GM18907 (cell line): ENCODE results near the gene BCAS4.
"Not testable (repeated sequence)": the region's sequence is repeated elsewhere in the genome, so short reads cannot be mapped to it uniquely, and the experiment has no call there.

Source experiments
- ATAC-seq: cut with Tn5 transposase; IDR thresholded peaks from one replicate; pipeline ENCODE4 v1.9.1; 2021; ENCODE audit warnings: mild to moderate bottlenecking, moderate library complexity; ENCODE audit not compliant: unreplicated experiment

BCAS4 gene

DNA sequence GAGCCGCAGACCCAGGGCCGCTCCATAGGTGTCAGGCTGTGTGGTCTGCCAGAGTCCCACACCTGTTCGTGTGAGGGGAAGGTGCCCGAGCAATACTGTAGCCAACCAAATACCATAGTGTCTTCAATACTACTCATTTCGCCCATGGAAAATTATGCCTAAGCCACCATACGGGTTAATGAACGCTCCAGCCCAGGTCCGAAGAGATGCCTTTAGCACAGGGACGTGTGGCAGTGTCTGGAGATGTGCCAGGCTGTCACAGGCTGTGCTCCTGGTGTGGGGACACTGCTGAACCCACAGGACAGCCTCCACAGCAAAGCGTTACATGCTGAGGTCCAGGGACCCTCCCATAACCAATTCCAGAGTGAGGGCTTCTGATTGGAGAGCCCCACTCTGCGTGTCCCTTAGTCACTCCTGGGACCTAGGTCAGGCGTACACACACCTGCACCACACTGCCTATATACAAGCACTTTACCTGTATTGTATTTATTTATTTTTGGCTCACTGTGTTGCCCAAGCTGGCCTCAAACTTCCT, 25.2 kb upstream of the BCAS4 start:
- not testable (repeated sequence) for ATAC-seq

GRCh38 chr20:50771419-50772080, 23.3 kb upstream of the BCAS4 start:
- ATAC-seq, result not testable (repeated sequence)

DNA sequence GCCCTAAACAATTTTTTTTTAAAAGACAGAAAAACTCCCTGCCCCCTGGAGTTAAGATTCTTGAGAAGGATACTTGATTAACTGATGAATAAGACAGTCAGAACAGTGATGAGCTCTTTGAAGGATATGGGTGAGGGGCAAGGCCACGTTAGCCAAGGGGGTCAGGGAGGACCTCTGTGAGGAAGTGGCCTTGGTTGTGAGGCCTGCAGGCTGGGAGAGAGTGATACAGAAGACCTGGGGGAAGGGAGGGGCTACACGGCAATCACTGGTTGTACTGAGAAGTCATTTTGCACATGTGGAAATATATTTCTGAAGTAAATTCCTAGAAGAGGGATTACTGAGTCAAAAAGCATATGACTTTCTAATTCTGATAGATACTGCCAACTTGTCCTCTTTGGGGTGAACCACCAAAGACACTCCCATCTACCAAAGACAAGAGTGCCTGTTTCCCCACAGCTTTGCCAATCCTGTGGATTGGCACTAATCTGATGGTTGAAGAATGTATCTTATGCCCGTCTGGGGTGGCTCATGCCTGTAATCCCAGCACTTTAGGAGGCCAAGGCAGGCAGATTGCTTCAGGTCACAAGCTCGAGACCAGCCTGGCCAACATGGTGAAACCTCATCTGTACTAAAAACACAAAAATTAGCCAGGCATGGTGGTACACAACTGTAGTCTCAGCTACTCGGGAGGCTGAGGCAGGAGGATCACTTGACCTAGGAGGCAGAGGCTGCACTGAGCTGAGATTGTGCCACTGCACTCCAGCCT, 22.3 kb upstream of the BCAS4 start:
- no peak for ATAC-seq

- ATAC-seq, result no peak
Measured at GRCh38 chr20:50774515-50774914, 20.3 kb upstream of the BCAS4 start.

DNA sequence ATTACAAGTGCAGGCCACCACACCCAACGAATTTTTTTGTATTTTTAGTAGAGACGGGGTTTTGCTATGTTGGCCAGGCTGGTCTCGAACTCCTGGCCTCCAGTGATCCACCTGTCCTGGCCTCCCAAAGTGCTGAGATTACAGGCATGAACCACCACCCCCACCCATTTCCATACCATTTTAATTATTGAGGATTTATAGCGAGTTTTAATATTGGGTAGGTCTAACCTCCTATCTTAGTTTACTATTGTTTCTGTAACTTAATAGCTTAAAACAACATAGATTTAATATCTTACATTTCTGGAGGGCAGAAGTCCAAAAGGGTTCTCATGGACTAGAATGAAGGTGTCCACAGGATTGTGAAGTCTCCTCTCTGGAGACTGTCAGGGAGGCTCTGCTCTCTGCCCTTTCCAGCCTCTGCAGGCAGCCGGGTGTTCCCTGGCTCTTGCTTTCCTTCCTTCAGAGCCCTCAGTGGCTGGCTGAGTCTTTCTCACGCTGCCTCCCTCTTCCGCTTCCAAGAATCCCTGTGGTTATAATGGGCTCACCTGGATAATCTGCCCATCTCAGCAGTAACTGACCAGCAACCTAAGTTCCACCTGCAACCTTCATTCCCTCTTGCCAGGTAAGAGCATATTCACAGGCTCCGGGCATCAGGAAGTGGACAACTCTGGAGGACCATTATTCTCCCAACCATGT, 18.6 kb upstream of the BCAS4 start:
- no peak for ATAC-seq

- ATAC-seq, result no peak
Measured at GRCh38 chr20:50777373-50777772, 17.5 kb upstream of the BCAS4 start.

- ATAC-seq, result not testable (repeated sequence)
Measured at GRCh38 chr20:50778994-50779393, 15.9 kb upstream of the BCAS4 start.

- no peak for ATAC-seq
Measured at GRCh38 chr20:50783390-50783789, 11.5 kb upstream of the BCAS4 start.

GRCh38 chr20:50783903-50784302, 11.0 kb upstream of the BCAS4 start:
- no peak for ATAC-seq

- ATAC-seq, result no peak
Measured at GRCh38 chr20:50784464-50784863, 10.4 kb upstream of the BCAS4 start.

- ATAC-seq, result no peak
Measured at GRCh38 chr20:50786703-50787102, 8.2 kb upstream of the BCAS4 start.

GRCh38 chr20:50787181-50787580, 7.7 kb upstream of the BCAS4 start:
- ATAC-seq, result no peak

DNA sequence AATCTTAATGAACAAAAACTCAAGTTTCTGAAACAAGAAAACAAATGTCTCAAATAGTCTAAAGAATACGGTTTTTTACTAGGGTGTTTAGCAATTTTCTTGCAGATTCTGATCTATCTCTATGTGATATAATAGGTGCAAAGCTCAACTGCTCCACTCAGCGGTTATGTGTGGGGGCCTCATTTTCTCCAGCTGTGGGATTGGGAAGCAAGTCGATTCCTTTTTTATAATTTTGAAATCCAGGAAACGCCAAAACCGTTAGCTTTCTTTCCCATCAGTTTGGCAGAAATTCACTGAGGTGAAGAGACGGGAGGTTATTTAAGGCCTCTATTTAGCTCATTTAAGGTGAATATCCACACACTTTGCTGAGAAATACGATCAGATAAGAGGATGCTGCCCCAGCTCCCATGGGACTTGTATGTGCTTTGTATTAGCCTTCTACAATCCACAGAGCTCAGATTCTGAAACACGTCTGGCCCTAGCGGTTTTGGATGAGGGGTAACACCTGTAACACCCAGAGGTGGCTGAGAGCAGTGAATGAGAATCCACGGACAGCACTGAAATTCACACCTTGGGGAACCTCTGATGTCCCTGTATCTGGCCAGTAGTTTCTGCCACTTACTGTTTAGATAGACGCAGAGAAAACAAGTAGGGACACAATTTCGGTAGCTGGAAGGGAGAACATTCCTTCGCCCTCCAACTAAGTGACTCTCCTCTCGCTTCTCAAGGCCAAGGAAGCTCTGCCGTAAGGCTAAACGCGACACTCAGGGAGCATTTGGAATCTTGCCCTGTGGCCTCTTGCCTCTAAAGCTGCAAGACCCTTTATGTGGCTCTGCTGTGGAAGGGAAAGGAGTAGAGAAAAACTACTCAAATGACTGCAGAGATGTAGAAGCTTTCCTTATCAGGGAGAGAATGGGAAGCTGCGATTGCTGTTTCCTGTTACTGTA, 6.5 kb upstream of the BCAS4 start:
- no peak for ATAC-seq

DNA sequence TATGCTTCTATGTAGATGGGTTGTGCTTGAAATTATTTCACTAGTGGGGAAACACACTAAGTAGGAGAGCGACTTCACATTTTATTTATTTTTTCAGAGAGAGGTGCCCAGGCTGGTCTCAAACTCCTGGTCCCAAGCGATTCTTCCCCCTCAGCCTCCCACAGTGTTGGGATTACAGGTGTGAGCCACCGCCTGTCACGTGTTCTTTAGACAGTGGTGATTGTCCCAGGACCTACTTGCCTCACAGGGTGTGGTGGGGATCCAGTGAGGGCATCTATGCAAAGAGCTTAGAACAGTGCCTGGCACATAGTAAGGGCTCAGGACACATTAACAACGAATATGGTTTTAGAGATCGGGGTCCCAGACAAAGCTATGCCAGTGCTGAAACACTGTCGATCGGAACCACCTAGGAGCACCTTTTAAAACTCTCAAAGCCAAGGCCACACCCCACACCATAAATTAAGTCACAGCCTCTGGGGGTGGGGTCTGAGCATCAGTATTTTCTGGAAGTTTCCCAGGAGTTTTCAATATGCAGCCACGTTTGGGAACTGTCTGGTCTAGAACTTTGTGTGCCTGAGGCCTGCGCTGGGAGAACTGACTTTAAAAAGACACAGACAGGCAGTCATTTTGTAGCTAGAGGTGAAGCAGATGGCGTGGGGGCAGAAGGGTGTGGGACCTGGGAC, 4.8 kb upstream of the BCAS4 start:
- ATAC-seq, result no peak

GRCh38 chr20:50790651-50791277, 4.1 kb upstream of the BCAS4 start:
- ATAC-seq, result peak; percentile 66

GRCh38 chr20:50792708-50793574, 1.9 kb upstream of the BCAS4 start:
- ATAC-seq, result no peak

DNA sequence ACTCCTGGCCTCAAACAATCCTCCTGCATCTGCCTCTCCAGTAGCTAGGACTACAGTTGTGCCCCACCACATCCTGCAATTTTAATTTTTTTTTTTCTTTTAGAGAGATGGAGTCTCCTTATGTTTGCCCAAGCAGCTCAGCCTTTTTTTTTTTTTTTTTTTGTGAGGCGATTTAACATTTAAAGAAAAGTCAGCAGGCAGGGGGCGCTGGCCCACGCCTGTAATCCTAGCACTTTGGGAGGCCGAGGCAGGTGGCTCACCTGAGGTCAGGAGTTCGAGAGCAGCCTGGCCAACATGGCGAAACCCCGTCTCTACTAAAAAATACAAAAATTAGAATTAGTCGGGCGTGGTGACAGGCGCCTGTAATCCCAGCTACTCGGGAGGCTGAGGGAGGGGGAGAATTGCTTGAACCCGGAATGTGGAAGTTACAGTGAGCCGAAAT, 1.3 kb upstream of the BCAS4 start:
- ATAC-seq, result not testable (repeated sequence)

DNA sequence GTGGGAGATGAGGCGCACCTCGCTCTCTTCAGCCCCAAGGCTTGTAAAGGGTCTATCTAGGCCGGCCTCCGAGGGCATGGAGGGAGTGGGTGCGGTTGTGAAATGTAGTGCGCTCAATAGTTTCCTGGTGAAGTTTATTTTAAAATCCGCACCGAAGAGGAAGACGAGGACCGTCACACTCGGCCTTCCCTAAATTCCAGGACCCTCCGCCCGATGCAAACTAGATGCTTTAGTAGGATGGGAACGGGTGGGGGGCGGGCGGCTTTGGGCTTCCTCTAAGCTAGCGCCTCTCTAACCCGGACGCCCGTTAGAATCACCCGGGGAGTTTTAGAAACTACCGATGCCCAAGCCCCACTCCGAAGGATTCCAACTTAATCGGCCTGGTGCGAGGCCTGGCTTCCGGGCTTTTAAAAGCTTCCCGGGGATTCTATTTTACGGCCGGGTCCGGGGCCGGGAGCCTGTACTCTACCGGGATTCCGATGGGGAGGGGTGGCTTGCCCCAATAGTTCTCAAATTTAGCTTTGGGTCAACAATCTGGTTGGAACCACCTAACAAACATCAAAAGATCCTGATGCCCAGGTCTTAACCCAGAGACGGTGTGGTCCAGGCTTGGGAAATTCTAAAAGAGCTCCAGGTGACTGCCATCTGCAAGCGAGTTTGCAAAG, 548 bp upstream of the BCAS4 start:
- ATAC-seq, result peak; percentile 10
